Caco-2 (cell line): ENCODE data around the gene DCK. TPM values are rescaled to one million over a fixed set of nuclear protein-coding genes. Genes with fewer than 3 reads are reported as not detected.

Experiments used
- BruUV-seq: library from RNA; stranded (reverse); fragments of 400-500 nt; replicated peaks from 2 replicates; lab custom pipeline; 2021; lab: Mats Ljungman, UMichigan
- CTCF ChIA-PET: fragments of 300-600 bp; sonication (Branson Sonifier 250); formaldehyde crosslinking; loops from one replicate; lab custom pipeline; 2022; ENCODE audit warnings: antibody characterized with exemption; lab: Charles Lee
- POLR2A ChIA-PET: fragments of 300-600 bp; sonication (Branson Sonifier 250); formaldehyde crosslinking; loops from one replicate; lab custom pipeline; 2022; ENCODE audit warnings: antibody characterized with exemption; lab: Charles Lee
- DNase-seq, 2 experiments: peaks; one replicate each; pipeline versions ENCODE4 v3.0.0 to v3.0.0-alpha.2; 2020 to 2022
- H3K27me3 ChIP-seq: replicated peaks from 2 replicates; pipeline ENCODE4 v1.6.0; 2011; ENCODE audit warnings: low read length; ENCODE audit not compliant: control insufficient read depth, insufficient read depth
- H3K36me3 ChIP-seq: 2 replicates; pipeline ENCODE4 v1.5.1; 2011; ENCODE audit warnings: low read length; ENCODE audit not compliant: control insufficient read depth, insufficient read depth
- H3K4me1 ChIP-seq: fragments of 250-450 bp; sonication (Bioruptor Pico); 2 replicates; pipeline ENCODE4 v1.5.1; 2020; ENCODE audit warnings: mild to moderate bottlenecking
- H3K4me3 ChIP-seq: 2 replicates; pipeline ENCODE4 v1.5.1; 2011; ENCODE audit warnings: low read depth, mild to moderate bottlenecking, control low read depth, low read length
- H3K9me3 ChIP-seq: fragments of 250-450 bp; sonication (Bioruptor Pico); 2 replicates; pipeline ENCODE4 v1.5.1; 2020; ENCODE audit warnings: mild to moderate bottlenecking, moderate library complexity
- H3K27ac Mint-ChIP-seq: one replicate; pipeline ENCODE4 v1.8.0; 2022; ENCODE audit warnings: mixed read lengths; ENCODE audit not compliant: unreplicated experiment
- H3K27me3 Mint-ChIP-seq: one replicate; pipeline ENCODE4 v1.8.0; 2022; ENCODE audit warnings: mixed read lengths; ENCODE audit not compliant: insufficient read depth, unreplicated experiment
- H3K36me3 Mint-ChIP-seq: one replicate; pipeline ENCODE4 v1.8.0; 2022; ENCODE audit warnings: mild to moderate bottlenecking, mixed read lengths; ENCODE audit not compliant: insufficient read depth, unreplicated experiment
- H3K4me1 Mint-ChIP-seq: one replicate; pipeline ENCODE4 v1.8.0; 2022; ENCODE audit warnings: low read depth, mixed read lengths; ENCODE audit not compliant: unreplicated experiment
- H3K4me3 Mint-ChIP-seq: one replicate; pipeline ENCODE4 v1.8.0; 2022; ENCODE audit warnings: mild to moderate bottlenecking, moderate library complexity, mixed read lengths; ENCODE audit not compliant: unreplicated experiment
- H3K9me3 Mint-ChIP-seq: one replicate; pipeline ENCODE4 v1.8.0; 2022; ENCODE audit warnings: mixed read lengths; ENCODE audit not compliant: unreplicated experiment
- CTCF ChIP-seq, 2 experiments: fragments of 200-600 bp in 1 of 2; IDR thresholded peaks; 1 replicate in 1 of 2; 2 replicates in 1 of 2; pipeline versions ENCODE4 v1.5.1 to v1.8.0; 2011 to 2022; ENCODE audit warnings: antibody characterized with exemption in 1 of 2, control low read depth in 1 of 2, inconsistent platforms in 1 of 2, low read depth in 1 of 2, low read length in 1 of 2, mild to moderate bottlenecking in 1 of 2, moderate library complexity in 1 of 2; ENCODE audit not compliant: insufficient read depth in 1 of 2, severe bottlenecking in 1 of 2, unreplicated experiment in 1 of 2
- intact Hi-C: fragments of 100-400 bp; cut with micrococcal nuclease; formaldehyde crosslinking; loops from one replicate; pipeline ENCODE4 v1.10.0; 2022; ENCODE audit not compliant: unreplicated experiment
- total RNA-seq: library from RNA; stranded (reverse); gene quantifications from 2 replicates; pipeline ENCODE4 v1.2.3, GENCODE V29; 2022

Gene DCK
- total RNA-seq, 1 experiment from 2014 or later = 19.6 TPM

GRCh38 chr4:71066737-71067716 is 73.6 kb downstream of the DCK start:
- no peak for TF ChIP-seq CTCF (IDR thresholded peaks at IDR 0.05; ENCODE audit: insufficient read depth in 1 of 2, low read depth in 1 of 2, low read length in 1 of 2, severe bottlenecking in 1 of 2, unreplicated experiment in 1 of 2)
- no peak overlapping the region for H3K4me3 ChIP-seq
- peak in 1 of 2 experiments; percentile 30 for DNase-seq
- H3K36me3 ChIP-seq = no peaks in the 10 kb centered on the region
- Mint-ChIP-seq H3K27me3 (no peaks in the 10 kb centered on the region), H3K9me3 (no peaks in the 10 kb centered on the region), H3K27ac (peak overlapping the region; percentile 55), H3K4me1 (peaks cover 14% of the 10 kb centered on the region), H3K36me3 (no peaks in the 10 kb centered on the region), H3K4me3 (peak overlapping the region; percentile 21)
- BruUV-seq = no TSS peak
- H3K27me3 ChIP-seq = no peaks in the 10 kb centered on the region
- H3K9me3 ChIP-seq = 0 out of 2 replicates have a peak, but pooled peaks cover 4% of the 10 kb centered on the region
- ChIA-PET POLR2A (no interaction called here), CTCF (no interaction called here)
- intact Hi-C loops = no loop called here
- peaks cover 39% of the 10 kb centered on the region for H3K4me1 ChIP-seq

- intact Hi-C loops = no loop called here
- 0 out of 2 replicates have a peak, but pooled peaks cover 4% of the 10 kb centered on the region for H3K9me3 ChIP-seq
- no peak overlapping the region for H3K4me3 ChIP-seq
- H3K27me3 ChIP-seq = no peaks in the 10 kb centered on the region; the same call in 1 of the 2 replicates
- Mint-ChIP-seq H3K4me1 (peaks cover 14% of the 10 kb centered on the region), H3K4me3 (no peak overlapping the region), H3K36me3 (no peaks in the 10 kb centered on the region), H3K9me3 (no peaks in the 10 kb centered on the region), H3K27me3 (no peaks in the 10 kb centered on the region), H3K27ac (no peak overlapping the region)
- ChIA-PET CTCF (no interaction called here), POLR2A (no interaction called here)
- no peak for TF ChIP-seq CTCF (IDR thresholded peaks at IDR 0.05; ENCODE audit: insufficient read depth in 1 of 2, low read depth in 1 of 2, low read length in 1 of 2, severe bottlenecking in 1 of 2, unreplicated experiment in 1 of 2)
- no TSS peak for BruUV-seq
- H3K4me1 ChIP-seq = peaks cover 39% of the 10 kb centered on the region
- DNase-seq = no peak
- no peaks in the 10 kb centered on the region for H3K36me3 ChIP-seq
Observed at GRCh38 chr4:71069063-71069462, 75.6 kb downstream of the DCK start.

GRCh38 chr4:71070015-71070414 is 76.6 kb downstream of the DCK start:
- Mint-ChIP-seq H3K4me3 (no peak overlapping the region), H3K9me3 (no peaks in the 10 kb centered on the region), H3K27ac (no peak overlapping the region), H3K4me1 (peaks cover 14% of the 10 kb centered on the region), H3K36me3 (no peaks in the 10 kb centered on the region), H3K27me3 (no peaks in the 10 kb centered on the region)
- Histone ChIP-seq H3K9me3 (0 out of 2 replicates have a peak, but pooled peaks cover 4% of the 10 kb centered on the region), H3K4me3 (no peak overlapping the region), H3K4me1 (peaks cover 39% of the 10 kb centered on the region), H3K36me3 (no peaks in the 10 kb centered on the region), H3K27me3 (no peaks in the 10 kb centered on the region; the same call in 1 of the 2 replicates)
- POLR2A ChIA-PET = no interaction called here
- no peak for TF ChIP-seq CTCF (IDR thresholded peaks at IDR 0.05; ENCODE audit: insufficient read depth in 1 of 2, low read depth in 1 of 2, low read length in 1 of 2, severe bottlenecking in 1 of 2, unreplicated experiment in 1 of 2)
- no TSS peak for BruUV-seq
- DNase-seq = no peak
- CTCF ChIA-PET = no interaction called here
- intact Hi-C loops = no loop called here
